H1 (cell line): ENCODE measurements around the gene FBXO2. TPM values are rescaled to one million over a fixed set of nuclear protein-coding genes. Genes with fewer than 3 reads are reported as not detected.

ENCODE experiments used
- CTCF ChIA-PET: fragments of 300-600 bp; sonication (Branson Sonifier 250); formaldehyde crosslinking; loops from one replicate; lab custom pipeline; 2021; ENCODE audit not compliant: partially characterized antibody; lab: Charles Lee
- POLR2A ChIA-PET: fragments of 300-600 bp; sonication (Branson Sonifier 250); formaldehyde crosslinking; loops from one replicate; lab custom pipeline; 2021; ENCODE audit warnings: inconsistent platforms; ENCODE audit not compliant: partially characterized antibody; lab: Charles Lee
- DNase-seq, 2 experiments: peaks; one replicate each; pipeline versions ENCODE4 v3.0.0 to v3.0.0-alpha.2; 2010 to 2022; ENCODE audit warnings: low spot score in 2 of 2, low read depth in 1 of 2, mixed read lengths in 1 of 2
- FAIRE-seq: peaks from 2 replicates; lab custom pipeline; 2011; peaks lifted over from hg19 to GRCh38; lab: Jason Lieb, UNC
- H2AFZ ChIP-seq: 2 replicates; pipeline ENCODE4 v1.8.1; 2012; ENCODE audit warnings: low read length, inconsistent platforms
- H2AK5ac ChIP-seq: 2 replicates; pipeline ENCODE4 v1.6.1; 2013; ENCODE audit warnings: low read depth, low read length
- H2BK120ac ChIP-seq: replicated peaks from 2 replicates; pipeline ENCODE3; 2013; ENCODE audit warnings: low read depth, low read length, inconsistent platforms
- H2BK12ac ChIP-seq: 2 replicates; pipeline ENCODE4 v1.6.1; 2013; ENCODE audit warnings: low read depth, low read length
- H2BK15ac ChIP-seq: 2 replicates; pipeline ENCODE4 v1.6.1; 2013; ENCODE audit warnings: low read length
- H2BK20ac ChIP-seq: 2 replicates; pipeline ENCODE4 v1.6.1; 2013; ENCODE audit warnings: low read length
- H2BK5ac ChIP-seq: 2 replicates; pipeline ENCODE4 v1.6.1; 2013; ENCODE audit warnings: low read depth, low read length
- H3K14ac ChIP-seq: 2 replicates; pipeline ENCODE4 v1.6.1; 2013; ENCODE audit warnings: inconsistent platforms; ENCODE audit not compliant: insufficient read length
- H3K18ac ChIP-seq: 2 replicates; pipeline ENCODE4 v1.6.1; 2013; ENCODE audit warnings: low read length; ENCODE audit errors: extremely low read depth
- H3K23ac ChIP-seq: 2 replicates; pipeline ENCODE4 v1.6.1; 2013; ENCODE audit warnings: inconsistent platforms; ENCODE audit not compliant: insufficient read length
- H3K23me2 ChIP-seq: 2 replicates; pipeline ENCODE4 v1.6.1; 2013; ENCODE audit warnings: low read depth, low read length
- H3K27ac ChIP-seq: 2 replicates; pipeline ENCODE4 v1.6.1; 2011; ENCODE audit warnings: low read depth, low read length, inconsistent platforms
- H3K27me3 ChIP-seq, 4 experiments: replicated peaks in 1 of 4; 1 replicate in 1 of 4; 2 replicates in 3 of 4; pipeline versions ENCODE4 v1.6.1 to v1.8.1; 2011 to 2013; ENCODE audit warnings: low read length in 3 of 4, mild to moderate bottlenecking in 3 of 4, inconsistent platforms in 2 of 4, mixed read lengths in 2 of 4, moderate library complexity in 1 of 4; ENCODE audit not compliant: control insufficient read depth in 3 of 4, insufficient read depth in 3 of 4; ENCODE audit errors: extremely low read depth in 1 of 4
- H3K36me3 ChIP-seq, 4 experiments: 2 replicates each; pipeline versions ENCODE4 v1.6.1 to v1.8.1; 2011 to 2013; ENCODE audit warnings: mild to moderate bottlenecking in 4 of 4, low read length in 3 of 4, moderate library complexity in 2 of 4, control low read depth in 1 of 4, inconsistent platforms in 1 of 4; ENCODE audit not compliant: insufficient read depth in 4 of 4, control insufficient read depth in 2 of 4
- H3K4ac ChIP-seq: replicated peaks from 2 replicates; pipeline ENCODE3; 2013; ENCODE audit warnings: low read length, low read depth, mixed read lengths, inconsistent platforms; ENCODE audit not compliant: insufficient read length
- H3K4me1 ChIP-seq, 4 experiments: replicated peaks in 1 of 4; 1 replicate in 1 of 4; 2 replicates in 3 of 4; pipeline versions ENCODE4 v1.6.1 to v1.8.1; 2011 to 2013; ENCODE audit warnings: low read length in 3 of 4, inconsistent platforms in 2 of 4, mixed read lengths in 1 of 4; ENCODE audit not compliant: insufficient read depth in 4 of 4, control insufficient read depth in 3 of 4
- H3K4me2 ChIP-seq, 2 experiments: 2 replicates each; pipeline versions ENCODE4 v1.6.1 to v1.8.1; 2011 to 2013; ENCODE audit warnings: low read depth in 2 of 2, low read length in 2 of 2, control low read depth in 1 of 2, inconsistent platforms in 1 of 2, mild to moderate bottlenecking in 1 of 2; ENCODE audit not compliant: insufficient read depth in 1 of 2
- H3K4me3 ChIP-seq, 4 experiments: fragments of 200-600, 300-600 bp in 1 of 4; sonication (generic), shearing (Covaris generic), sonication (Bioruptor Twin) in 1 of 4; 2 replicates each; pipeline versions ENCODE4 v1.5.1 to v1.8.1; 2011 to 2016; ENCODE audit warnings: low read length in 4 of 4, low read depth in 3 of 4, control low read depth in 2 of 4, inconsistent platforms in 2 of 4, mild to moderate bottlenecking in 2 of 4, mixed read lengths in 1 of 4, moderate library complexity in 1 of 4; ENCODE audit not compliant: insufficient read depth in 2 of 4; ENCODE audit errors: extremely low read depth in 1 of 4
- H3K56ac ChIP-seq: replicated peaks from 2 replicates; pipeline ENCODE3; 2013; ENCODE audit warnings: low read depth, mild to moderate bottlenecking, mixed read lengths, low read length, inconsistent platforms; ENCODE audit not compliant: insufficient read length
- H3K79me1 ChIP-seq: 2 replicates; pipeline ENCODE4 v1.6.1; 2013; ENCODE audit warnings: low read depth, low read length, control low read depth
- H3K79me2 ChIP-seq, 2 experiments: 2 replicates each; pipeline versions ENCODE4 v1.6.1 to v1.8.1; 2012 to 2013; ENCODE audit warnings: low read length in 2 of 2, mild to moderate bottlenecking in 2 of 2, inconsistent platforms in 1 of 2; ENCODE audit not compliant: insufficient read depth in 2 of 2, control insufficient read depth in 1 of 2
- H3K9ac ChIP-seq, 4 experiments: replicated peaks in 1 of 4; 1 replicate in 1 of 4; 2 replicates in 3 of 4; pipeline versions ENCODE4 v1.6.1 to v1.8.1; 2011 to 2013; ENCODE audit warnings: low read depth in 3 of 4, low read length in 3 of 4, control low read depth in 2 of 4, mild to moderate bottlenecking in 2 of 4, moderate library complexity in 2 of 4, inconsistent platforms in 1 of 4; ENCODE audit errors: extremely low read depth in 1 of 4
- H3K9me3 ChIP-seq, 2 experiments: 2 replicates each; pipeline versions ENCODE4 v1.6.1 to v1.8.1; 2012 to 2013; ENCODE audit warnings: mild to moderate bottlenecking in 2 of 2, moderate library complexity in 2 of 2, control low read depth in 1 of 2, inconsistent platforms in 1 of 2, low read depth in 1 of 2, low read length in 1 of 2, mixed read lengths in 1 of 2; ENCODE audit not compliant: insufficient read depth in 2 of 2
- H4K20me1 ChIP-seq, 2 experiments: replicated peaks in 1 of 2; 2 replicates each; pipeline versions ENCODE3 to v1.8.1; 2011 to 2013; ENCODE audit warnings: inconsistent platforms in 2 of 2, low read length in 2 of 2, mild to moderate bottlenecking in 1 of 2; ENCODE audit not compliant: insufficient read depth in 2 of 2, control insufficient read depth in 1 of 2
- H4K5ac ChIP-seq: 2 replicates; pipeline ENCODE4 v1.6.1; 2013; ENCODE audit warnings: low read length, low read depth, mixed read lengths, inconsistent platforms; ENCODE audit not compliant: insufficient read length
- H4K8ac ChIP-seq: 2 replicates; pipeline ENCODE4 v1.8.0; 2013; ENCODE audit warnings: mild to moderate bottlenecking, moderate library complexity, low read length, inconsistent platforms; ENCODE audit not compliant: insufficient read depth; ENCODE audit errors: extremely low read depth
- H4K91ac ChIP-seq: replicated peaks from 2 replicates; pipeline ENCODE3; 2013; ENCODE audit warnings: low read length, mixed read lengths, inconsistent platforms; ENCODE audit not compliant: insufficient read length
- CBX5 ChIP-seq: fragments of 300-800, 300-1000 bp; sonication (generic); IDR thresholded peaks from 2 replicates; pipeline ENCODE4 v1.7.1; 2016; ENCODE audit warnings: antibody characterized with exemption, low read length, low read depth
- CEBPB ChIP-seq: IDR thresholded peaks from 2 replicates; pipeline ENCODE4 v1.6.1; 2012; ENCODE audit warnings: low read depth, low read length
- CHD1 ChIP-seq: IDR thresholded peaks from 2 replicates; pipeline ENCODE4 v1.6.1; 2012; ENCODE audit warnings: low read depth, low read length, improper control_type of control experiment
- E2F6 ChIP-seq: IDR thresholded peaks from 2 replicates; pipeline ENCODE4 v1.6.1; 2012; ENCODE audit warnings: inconsistent platforms
- FOSL1 ChIP-seq: IDR thresholded peaks from 2 replicates; pipeline ENCODE4 v1.6.1; 2011; ENCODE audit warnings: mild to moderate bottlenecking, low read depth, low read length, moderate library complexity; ENCODE audit not compliant: insufficient read depth
- GTF2F1 ChIP-seq: IDR thresholded peaks from 2 replicates; pipeline ENCODE4 v1.6.1; 2012; ENCODE audit warnings: low read depth, low read length, improper control_type of control experiment, borderline replicate concordance
- JUN ChIP-seq: IDR thresholded peaks from 2 replicates; pipeline ENCODE4 v1.6.1; 2011; ENCODE audit warnings: low read depth, mild to moderate bottlenecking, improper control_type of control experiment, low read length
- JUND ChIP-seq: IDR thresholded peaks from 2 replicates; pipeline ENCODE4 v1.6.1; 2011; ENCODE audit warnings: mild to moderate bottlenecking, improper control_type of control experiment, low read length
- KDM5A ChIP-seq: fragments of 200-600 bp; IDR thresholded peaks from 2 replicates; pipeline ENCODE4 v1.7.1; 2012; ENCODE audit warnings: mild to moderate bottlenecking, low read length, inconsistent platforms, mixed read lengths
- POLR2AphosphoS5 ChIP-seq: IDR thresholded peaks from 2 replicates; pipeline ENCODE4 v1.6.1; 2011; ENCODE audit warnings: low read depth, low read length
- SAP30 ChIP-seq: fragments of 300-600 bp; sonication (generic); IDR thresholded peaks from 2 replicates; pipeline ENCODE4 v1.7.1; 2012; ENCODE audit warnings: low read length, moderate library complexity, mild to moderate bottlenecking, inconsistent platforms; ENCODE audit not compliant: insufficient read depth, insufficient replicate concordance
- SIX5 ChIP-seq: IDR thresholded peaks from 2 replicates; pipeline ENCODE4 v1.6.1; 2011; ENCODE audit warnings: mild to moderate bottlenecking, low read depth, low read length
- SP2 ChIP-seq: IDR thresholded peaks from 2 replicates; pipeline ENCODE4 v1.6.1; 2012; ENCODE audit warnings: mild to moderate bottlenecking, low read length, inconsistent platforms
- TAF7 ChIP-seq: optimal IDR thresholded peaks from 2 replicates; pipeline ENCODE3; 2011; ENCODE audit warnings: low read depth, mild to moderate bottlenecking, inconsistent platforms, low read length, moderate library complexity, borderline replicate concordance
- WGBS, 2 experiments: shearing (Covaris generic) in 1 of 2; methylation state at CpG; one replicate each; pipeline versions ENCODE4 v1.1.6 to v1.1.7; 2013 to 2015; ENCODE audit warnings: low lambda C conversion rate in 2 of 2, mixed read lengths in 2 of 2, inconsistent platforms in 1 of 2, low coverage in 1 of 2, missing lambda C conversion rate in 1 of 2; ENCODE audit not compliant: insufficient replicate concordance in 2 of 2, insufficient coverage in 1 of 2, insufficient read length in 1 of 2; ENCODE audit errors: extremely low coverage in 1 of 2, missing lambda C conversion rate in 1 of 2; 5-methylcytosine and 5-hydroxymethylcytosine counted together
- polyA plus RNA-seq, 7 experiments: library from polyadenylated mRNA; depleted of rRNA in 3 of 7; stranded (reverse) in 5 of 7; unstranded in 2 of 7; fragments of >200 nt in 5 of 7; fragments of 200-250 nt in 2 of 7; gene quantifications; 1 replicate in 5 of 7; 2 replicates in 1 of 7; 4 replicates in 1 of 7; pipeline versions ENCODE4 v1.2.1 to v1.2.3, GENCODE V29; 2011 to 2013; ENCODE audit warnings: missing spikeins in 2 of 7, mixed read lengths in 2 of 7
- total RNA-seq: library from RNA; stranded (reverse); fragmentation: NEBNext Ultra II Directional; extraction: Animal tissue kit (Norgen Biotek cat#: 25700); gene quantifications from 2 replicates; pipeline ENCODE4 v1.2.1, GENCODE V29; 2021

FBXO2 gene
- total and polyA plus RNA-seq, 2 of the 8 experiments (the other 6 are each of a cell fraction or from before 2014, with no cell fraction given) = 51.3 to 57.9 TPM

DNA sequence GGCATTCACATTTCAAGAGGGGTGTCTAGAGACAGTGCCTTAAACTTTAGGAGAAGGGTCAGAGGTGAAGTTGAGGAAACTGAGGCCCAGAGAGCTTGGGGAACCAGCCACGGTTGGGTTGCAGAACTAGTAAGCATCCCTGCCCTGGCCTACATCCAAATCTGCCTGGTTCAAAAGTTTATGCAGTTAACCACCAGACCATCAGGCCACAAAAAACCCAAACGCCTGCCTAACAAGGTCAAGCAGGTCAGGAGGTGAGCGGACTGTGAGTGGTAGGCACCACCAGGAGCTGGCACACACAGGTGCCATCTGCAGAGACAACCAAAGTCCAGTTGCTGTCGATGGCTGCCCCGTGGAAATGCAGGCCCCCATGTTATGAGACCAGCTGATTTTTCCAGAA, 51.2 kb downstream of the FBXO2 start:
- no peak overlapping the region for H4K91ac ChIP-seq
- no peaks in the 10 kb centered on the region for H3K79me1 ChIP-seq
- DNase-seq (no peak), FAIRE-seq (no peak)
- H3K4me1 ChIP-seq = peaks cover 0 to 9% (median 4%) of the 10 kb centered on the region in 4 experiments; a peak in 6 of 7 replicates
- H4K20me1 ChIP-seq = no peaks in the 10 kb centered on the region
- no peak overlapping the region for H4K5ac ChIP-seq
- no peak overlapping the region; the same call in 1 of the 2 replicates for H4K8ac ChIP-seq
- H3K23me2 ChIP-seq = no peaks in the 10 kb centered on the region
- no peak overlapping the region for H2AK5ac ChIP-seq
- H3K27ac ChIP-seq = no peak overlapping the region
- H2BK12ac ChIP-seq = no peak overlapping the region
- H3K23ac ChIP-seq = no peak overlapping the region
- H3K4ac ChIP-seq = no peak overlapping the region
- H3K4me2 ChIP-seq = no peak overlapping the region
- no peak overlapping the region for H3K4me3 ChIP-seq
- no peaks in the 10 kb centered on the region for H3K36me3 ChIP-seq
- no peak overlapping the region for H3K14ac ChIP-seq
- H3K27me3 ChIP-seq = no peaks in the 10 kb centered on the region; a peak in 1 of 7 replicates
- no peak overlapping the region for H2BK15ac ChIP-seq
- no peak overlapping the region for H2BK120ac ChIP-seq
- no peak overlapping the region for H3K56ac ChIP-seq
- no peak overlapping the region for H2AFZ ChIP-seq
- ChIA-PET POLR2A (interaction anchor here (1.1 kb wide), 1 partner anchor 9 kb away, joined by 3 read pairs; no protein-coding TSS in a partner anchor), CTCF (interaction anchor here (0.6 to 6.2 kb wide), 7 partner anchors 8 to 291 kb away, joined by 3 to 32 read pairs (median 4); no protein-coding TSS in a partner anchor)
- WGBS, 2 experiments = 93% methylated on average over 5 of the region's 5 CpGs; no CpG with 5 or more reads in 1 of the 2 experiments
- no peak overlapping the region for H2BK5ac ChIP-seq
- H3K79me2 ChIP-seq = no peaks in the 10 kb centered on the region
- H3K9ac ChIP-seq = no peak overlapping the region; a peak in 1 of 7 replicates
- H3K18ac ChIP-seq = no peak overlapping the region
- no peak overlapping the region for H2BK20ac ChIP-seq
- no peaks in the 10 kb centered on the region for H3K9me3 ChIP-seq
- TF ChIP-seq E2F6 (no peak), FOSL1 (no peak), POLR2AphosphoS5 (no peak), JUND (no peak), TAF7 (no peak), JUN (no peak), SP2 (no peak), KDM5A (no peak), CBX5 (no peak), CEBPB (no peak), SAP30 (no peak), SIX5 (no peak), CHD1 (no peak), GTF2F1 (no peak)
